HepG2 (cell line): Measurements from ENCODE around the gene EMP2. TPM values are rescaled to one million over a fixed set of nuclear protein-coding genes. Genes with fewer than 3 reads are reported as not detected.
A peak's percentile ranks its signal among the peaks of the same experiment; 100 is the strongest.

Experiments used
- CCDC6 ChIP-seq: sonication (generic); formaldehyde crosslinking; IDR thresholded peaks from 2 replicates; pipeline ENCODE4 v1.8.1; 2022; ENCODE audit warnings: mild to moderate bottlenecking, missing genetic modification reagents, moderate library complexity
- ELF4 ChIP-seq: sonication (generic); formaldehyde crosslinking; IDR thresholded peaks from 2 replicates; pipeline ENCODE4 v1.5.0; 2020; ENCODE audit warnings: missing genetic modification reagents, mild to moderate bottlenecking, moderate library complexity, borderline replicate concordance
- FOXK1 ChIP-seq: sonication (generic); formaldehyde crosslinking; IDR thresholded peaks from 2 replicates; pipeline ENCODE4 v1.4.0; 2020; ENCODE audit warnings: low read depth, missing genetic modification reagents, borderline replicate concordance
- HNF4A ChIP-seq: sonication (generic); formaldehyde crosslinking; IDR thresholded peaks from 2 replicates; pipeline ENCODE4 v1.4.0; 2020; ENCODE audit warnings: missing genetic modification reagents
- KDM5B ChIP-seq: sonication (generic); formaldehyde crosslinking; IDR thresholded peaks from 2 replicates; pipeline ENCODE4 v1.4.0; 2020; ENCODE audit warnings: missing genetic modification reagents, mild to moderate bottlenecking, borderline replicate concordance
- KDM6A ChIP-seq: IDR thresholded peaks from 2 replicates; pipeline ENCODE4 v1.6.1; 2016; ENCODE audit warnings: low read depth
- KMT2A ChIP-seq: sonication (generic); formaldehyde crosslinking; IDR thresholded peaks from 2 replicates; pipeline ENCODE4 v1.4.0; 2020; ENCODE audit warnings: missing genetic modification reagents
- MAF1 ChIP-seq: sonication (generic); formaldehyde crosslinking; IDR thresholded peaks from 2 replicates; pipeline ENCODE4 v1.5.0; 2020; ENCODE audit warnings: missing genetic modification reagents, borderline replicate concordance
- MATR3 ChIP-seq: sonication (generic); formaldehyde crosslinking; IDR thresholded peaks from 2 replicates; pipeline ENCODE4 v1.4.0; 2020; ENCODE audit warnings: missing genetic modification reagents
- MAZ ChIP-seq, 2 experiments: sonication (generic) in 1 of 2; formaldehyde crosslinking in 1 of 2; IDR thresholded peaks; 2 replicates each; pipeline versions ENCODE4 v1.5.0 to v1.6.1; 2012 to 2020; ENCODE audit warnings: low read depth in 2 of 2, mild to moderate bottlenecking in 2 of 2, borderline replicate concordance in 1 of 2, improper control_type of control experiment in 1 of 2, low read length in 1 of 2, missing genetic modification reagents in 1 of 2, moderate library complexity in 1 of 2
- NCOR1 ChIP-seq: fragments of 200-600 bp; sonication (generic); IDR thresholded peaks from 2 replicates; pipeline ENCODE4 v1.7.0; 2017; ENCODE audit warnings: antibody characterized with exemption, low read length, borderline replicate concordance
- NFATC3 ChIP-seq: sonication (generic); formaldehyde crosslinking; IDR thresholded peaks from 2 replicates; pipeline ENCODE4 v1.5.1; 2020; ENCODE audit warnings: mild to moderate bottlenecking, missing genetic modification reagents
- NR2F6 ChIP-seq, 2 experiments: IDR thresholded peaks; 2 replicates each; pipeline ENCODE4 v1.6.1; 2016; ENCODE audit warnings: antibody characterized with exemption in 1 of 2, mild to moderate bottlenecking in 1 of 2
- PHF20 ChIP-seq: sonication (generic); formaldehyde crosslinking; IDR thresholded peaks from 2 replicates; pipeline ENCODE4 v1.5.0; 2020; ENCODE audit warnings: mild to moderate bottlenecking, missing genetic modification reagents
- PHF21A ChIP-seq: sonication (generic); formaldehyde crosslinking; IDR thresholded peaks from 2 replicates; pipeline ENCODE4 v1.5.0; 2020; ENCODE audit warnings: mild to moderate bottlenecking, missing genetic modification reagents
- TBP ChIP-seq: sonication (generic); formaldehyde crosslinking; IDR thresholded peaks from 2 replicates; pipeline ENCODE4 v1.5.0; 2020; ENCODE audit warnings: missing genetic modification reagents
- TCF7 ChIP-seq: sonication (generic); IDR thresholded peaks from 2 replicates; pipeline ENCODE4 v1.6.1; 2016; ENCODE audit warnings: antibody characterized with exemption, low read depth
- ZNF644 ChIP-seq: IDR thresholded peaks from 2 replicates; pipeline ENCODE4 v1.6.1; 2016; ENCODE audit warnings: low read depth
- ZSCAN22 ChIP-seq: sonication (generic); formaldehyde crosslinking; IDR thresholded peaks from 2 replicates; pipeline ENCODE4 v1.4.0; 2020; ENCODE audit warnings: mild to moderate bottlenecking, missing genetic modification reagents
- polyA plus RNA-seq, 8 experiments: library from polyadenylated mRNA; depleted of rRNA in 3 of 8; stranded (reverse) in 7 of 8; unstranded in 1 of 8; fragments of >200 nt; fragmentation: Illumina TruSeq in 4 of 8; extraction: Trizol in 4 of 8; gene quantifications; 2 replicates each; pipeline versions ENCODE4 v1.2.1 to v1.2.3, GENCODE V29; 2011 to 2016; ENCODE audit warnings: low read depth in 4 of 8, missing spikeins in 1 of 8, mixed read lengths in 1 of 8; ENCODE audit not compliant: insufficient read depth in 1 of 8
- total RNA-seq, 5 experiments: library from RNA; depleted of rRNA; stranded (reverse); fragments of >200 nt; fragmentation: Illumina TruSeq; extraction: Trizol; gene quantifications; 2 replicates each; pipeline ENCODE4 v1.2.3, GENCODE V29; 2016; ENCODE audit warnings: low read depth in 1 of 5
- TF ChIP-seq, protein P1 (sequence below): sonication (generic); formaldehyde crosslinking; IDR thresholded peaks from 2 replicates; pipeline ENCODE4 v1.4.0; 2020; ENCODE audit warnings: mild to moderate bottlenecking, missing genetic modification reagents
- TF ChIP-seq, protein P2 (sequence below): sonication (generic); formaldehyde crosslinking; IDR thresholded peaks from 2 replicates; pipeline ENCODE4 v1.5.0; 2020; ENCODE audit warnings: mild to moderate bottlenecking, missing genetic modification reagents, borderline replicate concordance
- TF ChIP-seq, protein P3 (sequence below): sonication (generic); formaldehyde crosslinking; IDR thresholded peaks from 2 replicates; pipeline ENCODE4 v1.4.0; 2020; ENCODE audit warnings: missing genetic modification reagents

The EMP2 gene
- total and polyA plus RNA-seq, 2 of the 13 experiments (the other 11 are each of a cell fraction or from before 2014, with no cell fraction given) = 24.6 to 91.2 TPM

DNA sequence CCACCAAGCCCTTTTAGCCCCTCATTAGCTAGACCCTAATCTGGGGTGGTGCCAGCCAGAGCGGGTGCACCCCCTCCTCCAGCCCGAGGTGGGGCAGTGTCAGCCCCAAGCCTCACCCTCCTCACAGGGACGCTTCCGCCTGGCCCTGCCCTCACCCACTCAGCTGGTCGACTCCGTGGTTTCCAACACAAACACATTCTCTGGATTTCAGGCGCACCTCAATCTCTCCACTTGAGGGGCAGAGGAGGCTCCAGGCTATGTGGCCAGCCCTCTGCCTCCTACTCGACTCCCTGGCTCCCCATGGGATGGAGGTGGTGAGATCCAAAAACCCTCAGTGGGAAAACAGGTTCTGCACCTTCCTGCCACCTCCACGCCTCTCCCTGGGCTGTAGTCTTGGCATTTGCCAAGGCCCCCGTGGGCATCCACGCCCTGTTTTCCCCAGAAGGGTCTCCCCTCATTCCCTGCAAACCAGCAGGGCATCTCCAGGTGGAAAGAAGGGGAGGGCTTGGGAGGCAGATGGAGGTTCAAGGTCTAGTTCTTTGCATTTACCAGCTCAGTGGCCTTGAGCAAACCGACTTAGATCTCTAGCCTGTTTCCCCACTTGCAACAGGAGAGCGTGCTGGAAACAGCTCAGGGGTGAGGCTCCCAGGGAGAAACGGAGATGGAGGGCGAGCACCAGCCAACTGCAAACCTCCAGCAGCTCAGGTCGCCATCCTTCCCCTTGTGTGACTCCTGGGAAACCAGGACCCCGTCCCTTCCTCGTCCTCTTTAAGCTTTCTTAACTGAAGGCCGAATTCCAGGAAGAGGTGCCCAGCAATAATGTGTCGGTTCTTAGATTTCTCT, 1.7 kb downstream of the EMP2 start (continued):
- TF ChIP-seq, protein P1, sequence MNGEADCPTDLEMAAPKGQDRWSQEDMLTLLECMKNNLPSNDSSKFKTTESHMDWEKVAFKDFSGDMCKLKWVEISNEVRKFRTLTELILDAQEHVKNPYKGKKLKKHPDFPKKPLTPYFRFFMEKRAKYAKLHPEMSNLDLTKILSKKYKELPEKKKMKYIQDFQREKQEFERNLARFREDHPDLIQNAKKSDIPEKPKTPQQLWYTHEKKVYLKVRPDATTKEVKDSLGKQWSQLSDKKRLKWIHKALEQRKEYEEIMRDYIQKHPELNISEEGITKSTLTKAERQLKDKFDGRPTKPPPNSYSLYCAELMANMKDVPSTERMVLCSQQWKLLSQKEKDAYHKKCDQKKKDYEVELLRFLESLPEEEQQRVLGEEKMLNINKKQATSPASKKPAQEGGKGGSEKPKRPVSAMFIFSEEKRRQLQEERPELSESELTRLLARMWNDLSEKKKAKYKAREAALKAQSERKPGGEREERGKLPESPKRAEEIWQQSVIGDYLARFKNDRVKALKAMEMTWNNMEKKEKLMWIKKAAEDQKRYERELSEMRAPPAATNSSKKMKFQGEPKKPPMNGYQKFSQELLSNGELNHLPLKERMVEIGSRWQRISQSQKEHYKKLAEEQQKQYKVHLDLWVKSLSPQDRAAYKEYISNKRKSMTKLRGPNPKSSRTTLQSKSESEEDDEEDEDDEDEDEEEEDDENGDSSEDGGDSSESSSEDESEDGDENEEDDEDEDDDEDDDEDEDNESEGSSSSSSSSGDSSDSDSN (CRISPR knock-in tag) = peak; percentile 57
- 0 out of 2 replicates have a peak, but pooled peaks have one; percentile 47 for TF ChIP-seq NCOR1
- TF ChIP-seq TCF7 = peak; percentile 35; the same call in 1 of the 2 replicates
- no peak for TF ChIP-seq TBP
- TF ChIP-seq KDM6A (CRISPR knock-in tag) = no peak
- no peak for TF ChIP-seq ELF4
- TF ChIP-seq MATR3 = no peak
- no peak for TF ChIP-seq NR2F6 (IDR thresholded peaks at IDR 0.05)
- TF ChIP-seq NR2F6 (CRISPR knock-in tag; IDR thresholded peaks at IDR 0.05) = peak; percentile 48; the same call in 1 of the 2 replicates
- no peak for TF ChIP-seq MAF1 (CRISPR knock-in tag)
- TF ChIP-seq PHF20 (CRISPR knock-in tag) = no peak
- TF ChIP-seq, protein P2, sequence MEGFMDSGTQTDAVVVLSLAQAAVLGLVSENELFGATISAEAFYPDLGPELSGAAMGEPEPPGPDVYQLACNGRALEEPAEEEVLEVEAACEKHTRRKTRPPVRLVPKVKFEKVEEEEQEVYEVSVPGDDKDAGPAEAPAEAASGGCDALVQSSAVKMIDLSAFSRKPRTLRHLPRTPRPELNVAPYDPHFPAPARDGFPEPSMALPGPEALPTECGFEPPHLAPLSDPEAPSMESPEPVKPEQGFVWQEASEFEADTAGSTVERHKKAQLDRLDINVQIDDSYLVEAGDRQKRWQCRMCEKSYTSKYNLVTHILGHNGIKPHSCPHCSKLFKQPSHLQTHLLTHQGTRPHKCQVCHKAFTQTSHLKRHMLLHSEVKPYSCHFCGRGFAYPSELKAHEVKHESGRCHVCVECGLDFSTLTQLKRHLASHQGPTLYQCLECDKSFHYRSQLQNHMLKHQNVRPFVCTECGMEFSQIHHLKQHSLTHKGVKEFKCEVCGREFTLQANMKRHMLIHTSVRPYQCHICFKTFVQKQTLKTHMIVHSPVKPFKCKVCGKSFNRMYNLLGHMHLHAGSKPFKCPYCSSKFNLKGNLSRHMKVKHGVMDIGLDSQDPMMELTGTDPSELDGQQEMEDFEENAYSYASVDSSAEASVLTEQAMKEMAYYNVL (CRISPR knock-in tag) = 0 out of 2 replicates have a peak, but pooled peaks have one; percentile 13
- TF ChIP-seq ZNF644 (CRISPR knock-in tag) = peak; percentile 71
- TF ChIP-seq, protein P3, sequence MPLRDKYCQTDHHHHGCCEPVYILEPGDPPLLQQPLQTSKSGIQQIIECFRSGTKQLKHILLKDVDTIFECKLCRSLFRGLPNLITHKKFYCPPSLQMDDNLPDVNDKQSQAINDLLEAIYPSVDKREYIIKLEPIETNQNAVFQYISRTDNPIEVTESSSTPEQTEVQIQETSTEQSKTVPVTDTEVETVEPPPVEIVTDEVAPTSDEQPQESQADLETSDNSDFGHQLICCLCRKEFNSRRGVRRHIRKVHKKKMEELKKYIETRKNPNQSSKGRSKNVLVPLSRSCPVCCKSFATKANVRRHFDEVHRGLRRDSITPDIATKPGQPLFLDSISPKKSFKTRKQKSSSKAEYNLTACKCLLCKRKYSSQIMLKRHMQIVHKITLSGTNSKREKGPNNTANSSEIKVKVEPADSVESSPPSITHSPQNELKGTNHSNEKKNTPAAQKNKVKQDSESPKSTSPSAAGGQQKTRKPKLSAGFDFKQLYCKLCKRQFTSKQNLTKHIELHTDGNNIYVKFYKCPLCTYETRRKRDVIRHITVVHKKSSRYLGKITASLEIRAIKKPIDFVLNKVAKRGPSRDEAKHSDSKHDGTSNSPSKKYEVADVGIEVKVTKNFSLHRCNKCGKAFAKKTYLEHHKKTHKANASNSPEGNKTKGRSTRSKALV (CRISPR knock-in tag) = peak; percentile 38; the same call in 1 of the 2 replicates
- TF ChIP-seq MAZ (IDR thresholded peaks at IDR 0.05; ENCODE audit: borderline replicate concordance, low read depth, low read length) = no peak
- no peak for TF ChIP-seq MAZ (CRISPR knock-in tag; IDR thresholded peaks at IDR 0.05; ENCODE audit: low read depth)
- TF ChIP-seq ZSCAN22 (CRISPR knock-in tag) = no peak
- TF ChIP-seq PHF21A (CRISPR knock-in tag) = no peak
- no peak for TF ChIP-seq CCDC6
- peak; percentile 64; the same call in 1 of the 2 replicates for TF ChIP-seq KMT2A (CRISPR knock-in tag)
- TF ChIP-seq HNF4A (CRISPR knock-in tag) = peak; percentile 81
- TF ChIP-seq FOXK1 (CRISPR knock-in tag) = peak; percentile 69; the same call in 1 of the 2 replicates
- TF ChIP-seq NFATC3 (CRISPR knock-in tag) = no peak
- TF ChIP-seq KDM5B = peak; percentile 62; the same call in 1 of the 2 replicates
